Activated CD8-positive, alpha-beta memory T cell treated with anti-CD3 and anti-CD28 coated beads, Interleukin-2, amount 50 U/mL, for 4 hours (primary cell): Measurements from ENCODE around the gene XPO6.

Experiments
- DNase-seq: peaks from one replicate; pipeline ENCODE4 v3.0.0-alpha.2; 2020

XPO6 gene

DNA sequence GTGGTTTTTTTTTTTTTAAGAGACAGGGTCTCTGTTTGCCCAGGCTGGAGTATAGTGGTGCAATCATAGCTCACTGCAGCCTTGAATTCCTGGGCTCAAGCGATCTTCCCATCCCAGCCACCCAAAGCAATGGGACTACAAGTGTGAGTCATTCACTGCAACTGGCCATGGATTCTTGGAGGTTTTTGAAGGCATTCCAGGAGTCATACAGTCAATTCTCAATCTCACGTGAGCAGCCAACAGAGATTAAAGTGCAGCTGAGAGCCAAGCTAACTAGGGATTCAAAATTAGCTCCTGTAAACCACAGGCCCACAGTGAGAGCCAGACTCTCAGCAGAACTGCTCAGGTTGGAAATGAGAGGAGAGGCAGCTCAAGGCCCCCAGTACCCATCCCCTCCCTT lies 30.2 kb downstream of the XPO6 start:
- DNase-seq = no peak

DNA sequence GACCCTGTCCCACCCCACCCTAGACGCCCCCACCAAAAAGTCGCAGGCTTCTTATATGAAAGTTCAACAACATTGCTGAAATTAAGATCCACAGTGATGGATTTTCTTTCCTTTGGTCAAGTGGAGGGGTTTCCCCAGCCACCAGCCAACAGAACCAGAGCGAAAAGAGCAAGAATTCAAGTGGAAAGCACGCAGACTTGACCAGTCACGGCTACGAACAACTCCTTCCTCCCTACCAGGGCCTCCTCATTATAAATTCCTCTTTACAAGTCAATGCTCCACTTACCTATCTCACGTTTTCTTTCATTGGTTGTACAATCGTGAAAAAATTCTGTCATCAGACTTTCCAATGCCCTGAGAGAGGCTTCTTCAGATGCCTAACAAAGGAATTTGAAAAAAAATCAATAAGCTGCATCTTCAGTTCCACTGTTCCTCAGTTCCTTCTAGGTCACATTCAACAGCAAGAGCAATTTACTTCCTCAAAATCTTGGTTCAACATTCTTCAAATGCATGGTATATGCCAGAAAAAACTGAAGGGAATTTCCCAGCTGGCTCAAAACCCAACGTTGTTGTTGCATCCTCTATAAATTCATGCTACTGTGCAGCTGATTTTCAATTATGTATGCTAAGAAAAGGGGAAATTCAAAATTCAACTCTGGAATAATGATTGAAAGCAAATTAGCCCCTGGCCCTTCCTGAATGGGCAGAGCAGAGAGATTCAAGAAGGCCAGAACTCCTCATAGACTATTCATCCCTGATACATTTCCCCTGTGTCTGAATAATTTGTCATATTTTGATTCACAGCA lies 30.9 kb downstream of the XPO6 start:
- no peak for DNase-seq

DNA sequence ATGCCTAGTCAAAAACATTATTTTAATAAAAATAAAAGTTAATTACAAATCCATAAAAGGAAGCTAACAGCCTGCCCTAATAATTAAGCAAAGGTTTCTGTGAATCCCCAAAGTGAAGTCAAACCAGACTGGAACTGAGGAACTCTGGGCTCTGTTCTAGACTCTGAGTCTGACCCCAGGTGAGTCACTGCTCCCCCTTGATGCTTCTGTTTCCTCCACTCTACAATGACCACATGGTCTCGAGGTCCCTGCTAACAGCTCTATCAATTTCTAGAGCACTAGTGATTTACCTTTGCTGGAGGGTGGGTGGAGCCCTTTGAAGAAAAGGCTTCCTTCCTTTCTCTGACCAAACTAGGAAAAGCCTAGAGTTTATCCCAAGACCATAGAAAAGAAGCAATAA lies 32.4 kb downstream of the XPO6 start:
- DNase-seq = peak; percentile 40

DNA sequence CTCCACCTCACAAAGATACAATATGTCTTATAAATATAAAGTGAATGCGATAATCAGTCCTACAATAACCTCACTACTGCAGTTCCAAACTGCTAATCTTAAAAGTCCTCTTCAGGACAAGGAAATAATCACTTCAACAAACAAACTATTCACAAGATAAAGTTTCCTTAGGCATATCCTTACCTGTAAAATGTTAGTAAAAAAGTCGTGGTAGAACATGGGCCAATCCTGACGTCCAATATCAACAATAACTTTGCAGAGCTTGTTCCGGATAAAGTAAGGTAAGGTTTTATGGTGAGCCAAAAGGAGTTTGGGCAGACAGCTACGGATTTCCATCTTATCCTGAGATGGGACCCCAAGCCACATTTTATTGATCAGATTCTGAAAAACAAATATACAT lies 36.0 kb downstream of the XPO6 start:
- DNase-seq = no peak

DNA sequence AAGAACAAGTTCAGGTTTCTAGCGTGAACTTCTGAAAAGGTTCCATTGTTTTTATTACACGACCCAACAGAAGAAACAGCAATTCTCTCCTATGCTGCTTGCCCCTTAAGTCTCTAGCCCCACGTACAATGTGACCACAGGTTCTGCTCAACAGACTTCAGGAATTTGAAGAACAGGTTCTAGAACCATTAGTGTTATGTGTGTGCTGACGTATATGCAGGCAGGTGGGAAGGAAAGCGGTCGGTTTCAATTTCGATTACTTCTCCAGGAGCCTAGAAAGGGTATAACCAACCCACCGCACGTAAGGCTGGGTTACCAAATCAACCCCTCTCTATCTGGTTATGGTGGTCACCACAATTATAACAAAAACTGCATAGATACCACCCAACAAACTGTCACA lies 39.4 kb downstream of the XPO6 start:
- no peak for DNase-seq

DNA sequence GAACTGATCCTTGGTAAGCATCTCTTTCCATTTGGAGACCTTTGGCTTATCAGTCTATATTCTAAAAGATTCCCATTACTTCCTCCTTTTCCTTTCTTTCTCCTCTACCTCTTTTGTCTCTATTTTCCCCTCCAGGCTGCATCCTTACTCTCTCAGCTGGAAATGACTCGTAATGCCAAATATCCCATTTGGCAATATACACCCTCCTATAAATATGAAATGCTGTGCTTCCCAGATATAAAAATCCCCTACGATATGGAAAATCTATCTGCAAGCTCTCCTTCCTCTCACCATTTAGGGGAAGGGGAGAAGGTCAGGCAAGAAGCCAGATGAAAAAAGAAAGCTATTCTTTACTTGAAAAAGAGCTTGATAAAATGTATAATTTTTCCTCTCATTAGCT lies 39.9 kb downstream of the XPO6 start:
- no peak for DNase-seq

DNA sequence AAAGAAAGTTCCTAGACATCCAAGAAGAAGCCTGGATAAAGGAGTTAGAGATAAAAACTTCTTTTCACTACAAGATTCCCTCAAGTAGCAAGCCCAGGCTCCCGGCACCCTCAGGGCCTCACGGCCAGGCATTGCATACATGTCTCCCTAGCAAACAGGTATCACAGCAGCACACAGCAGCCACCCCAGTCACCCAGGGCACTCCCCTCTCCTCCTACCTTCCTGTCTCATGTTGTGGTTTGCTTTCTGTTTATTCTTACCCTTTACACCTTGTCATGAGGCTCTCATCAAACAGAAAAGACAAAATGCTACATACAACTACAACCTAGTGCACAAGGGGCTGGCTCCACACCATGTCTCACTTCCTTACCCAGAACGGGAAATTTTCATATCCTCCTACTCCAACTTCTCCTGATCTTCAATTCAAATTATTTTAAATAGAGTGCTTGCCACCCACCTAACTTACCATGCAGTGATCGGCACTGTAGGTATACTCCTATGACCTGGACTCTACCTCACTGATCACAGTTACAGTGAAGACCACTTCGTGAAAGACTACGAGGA lies 42.7 kb downstream of the XPO6 start:
- DNase-seq = peak; percentile 58

DNA sequence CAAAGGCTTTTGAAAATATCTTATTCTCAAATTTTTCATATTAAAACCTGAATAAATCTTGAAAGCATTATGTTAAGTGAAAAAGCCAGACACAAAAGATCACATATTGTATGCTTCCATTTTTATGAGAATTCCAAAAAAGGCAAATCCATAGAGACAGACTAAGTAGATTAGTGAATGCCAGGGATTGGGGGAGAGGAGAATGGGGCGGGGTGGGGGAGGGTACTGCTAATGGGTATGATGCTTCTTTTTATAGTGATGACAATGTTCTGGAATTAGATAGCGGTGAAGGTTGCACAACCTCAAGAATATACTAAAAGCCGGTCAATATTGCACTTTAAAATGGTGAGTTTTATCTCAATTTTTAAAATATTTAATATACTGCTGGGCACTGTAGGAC lies 44.0 kb downstream of the XPO6 start:
- DNase-seq = no peak

DNA sequence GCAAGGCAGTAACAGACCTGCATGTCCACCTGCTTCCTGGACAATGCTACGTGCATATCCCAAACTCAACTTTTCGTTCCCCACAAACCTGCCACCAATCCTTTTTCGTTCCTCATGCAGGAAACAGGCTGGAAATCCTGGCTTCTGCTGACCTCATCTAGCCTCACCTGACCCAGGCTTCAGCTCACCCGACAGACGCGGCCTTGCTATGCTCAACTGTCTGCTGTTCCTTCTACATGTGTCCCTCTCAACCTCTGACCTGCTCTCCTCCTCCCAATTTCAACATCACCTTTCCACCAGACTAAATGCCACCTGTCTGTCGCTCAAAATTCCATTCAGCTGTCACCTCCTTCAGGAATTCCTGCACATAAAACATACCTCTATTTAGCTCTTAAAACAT lies 44.5 kb downstream of the XPO6 start:
- DNase-seq = no peak

DNA sequence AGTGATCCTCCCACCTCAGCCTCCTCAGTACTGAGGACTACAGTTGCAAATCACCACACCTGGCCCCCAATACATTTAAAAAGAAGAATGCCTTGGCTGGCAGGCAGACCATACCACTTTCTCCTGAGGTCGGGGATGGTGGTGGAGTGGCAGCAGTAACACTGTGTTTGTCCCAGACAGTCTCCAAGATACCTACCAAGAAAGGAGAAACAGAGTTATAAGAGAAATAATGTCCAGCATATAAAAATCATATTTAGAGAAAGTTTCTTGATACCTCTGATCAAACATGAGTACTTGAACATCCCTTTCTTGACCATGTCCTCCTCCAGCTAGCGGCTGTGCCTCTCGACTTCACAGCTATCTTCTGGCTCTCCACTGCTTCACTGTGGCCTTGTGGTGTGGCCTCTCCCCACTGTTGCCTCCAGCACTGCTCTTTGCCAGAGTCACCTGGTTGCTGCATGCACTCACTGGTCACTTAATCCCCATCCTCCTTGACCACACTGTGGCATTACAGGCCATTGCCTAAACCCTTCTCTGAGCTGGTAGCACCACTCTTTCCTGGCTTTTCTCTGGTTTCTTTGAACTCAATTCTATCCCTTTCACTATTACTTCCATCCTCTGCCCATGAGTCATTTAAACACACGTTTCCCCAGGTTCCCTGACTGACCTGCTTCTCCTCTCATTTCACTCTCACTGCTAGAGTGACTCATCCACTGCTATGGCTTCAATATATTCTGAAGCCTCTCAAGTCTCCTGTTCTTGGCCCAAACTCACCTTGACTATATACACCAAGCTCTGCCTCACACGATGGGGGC lies 45.2 kb downstream of the XPO6 start:
- no peak for DNase-seq

DNA sequence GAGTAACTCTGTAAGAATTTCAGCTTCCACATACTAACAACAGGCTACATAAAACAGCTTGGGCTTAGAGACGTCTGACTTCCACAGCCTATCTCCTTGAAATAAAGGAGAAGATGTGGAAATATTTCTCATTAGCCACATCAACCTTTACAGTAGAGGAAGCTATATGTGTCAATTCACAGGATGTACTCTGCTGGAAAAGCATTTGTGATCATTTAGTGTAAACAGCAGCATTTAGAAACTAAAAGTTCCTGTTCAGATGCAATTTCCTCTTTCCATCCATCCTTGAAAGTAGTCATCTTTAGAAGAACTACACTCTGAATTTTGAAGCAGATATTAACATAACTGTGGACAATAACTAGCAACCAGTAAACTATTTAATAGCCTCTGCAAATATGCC lies 46.2 kb downstream of the XPO6 start:
- no peak for DNase-seq

DNA sequence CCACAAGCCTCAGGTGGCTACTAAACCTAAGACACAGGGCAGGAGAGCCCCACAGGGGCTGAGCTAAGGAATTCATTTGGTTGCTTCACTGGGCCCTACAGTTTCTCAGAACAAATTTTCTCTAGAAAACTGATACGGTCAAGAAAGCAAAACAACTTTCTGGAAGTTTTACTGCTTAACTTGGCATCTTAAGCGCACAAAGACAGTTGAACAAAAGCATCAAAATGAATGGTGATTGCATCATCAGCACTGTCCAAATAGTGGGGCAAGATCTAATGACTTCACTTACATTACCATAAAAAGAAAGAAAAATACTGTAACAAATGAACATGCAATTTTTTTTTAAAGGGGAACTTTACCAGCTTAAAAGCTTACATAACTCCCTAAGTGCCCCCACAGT lies 47.6 kb downstream of the XPO6 start:
- no peak for DNase-seq

DNA sequence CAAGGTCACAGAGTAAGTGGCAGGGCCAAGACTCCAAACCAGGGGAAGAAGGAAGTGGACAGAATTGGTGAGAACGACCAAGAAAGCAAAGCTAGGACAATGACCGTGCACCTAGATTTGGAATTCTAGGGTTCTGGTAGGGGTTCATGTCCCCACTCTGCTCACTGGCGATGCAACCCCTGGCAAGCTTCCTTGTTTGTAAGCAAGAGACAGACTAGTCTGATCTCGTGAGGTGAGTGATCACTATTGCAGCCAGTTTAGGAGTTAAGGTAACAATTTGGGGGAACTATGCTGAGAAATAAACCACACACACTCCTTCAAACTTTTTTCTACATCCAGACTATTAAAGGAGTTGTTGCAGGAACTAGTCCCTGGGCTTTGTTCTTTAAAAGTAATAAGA lies 48.1 kb downstream of the XPO6 start:
- no peak for DNase-seq

DNA sequence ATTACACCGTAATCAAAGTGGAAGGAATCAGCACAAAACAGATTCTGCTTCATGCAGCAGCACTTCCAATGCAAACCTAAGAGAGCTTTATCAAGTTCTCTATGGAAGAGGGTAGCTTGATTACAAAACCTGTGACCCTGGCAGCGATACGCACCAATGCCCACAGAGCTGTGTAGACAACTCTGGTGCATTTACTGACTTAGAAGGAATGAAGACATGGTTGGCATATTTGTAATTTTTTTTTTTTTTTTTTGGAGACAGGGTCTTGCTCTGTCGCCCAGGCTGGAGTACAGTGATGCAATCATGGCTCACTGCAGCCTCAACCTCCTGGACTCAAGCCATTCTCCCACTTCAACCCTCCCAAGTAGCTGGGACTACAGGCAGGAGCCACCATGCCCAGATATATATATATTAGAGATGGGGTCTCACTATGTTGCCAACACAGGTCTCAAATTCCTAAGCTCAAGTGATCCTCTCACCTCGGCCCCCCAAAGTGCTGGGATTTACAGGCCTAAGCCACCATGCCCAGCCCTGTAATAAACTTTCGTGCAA lies 49.4 kb downstream of the XPO6 start:
- no peak for DNase-seq

DNA sequence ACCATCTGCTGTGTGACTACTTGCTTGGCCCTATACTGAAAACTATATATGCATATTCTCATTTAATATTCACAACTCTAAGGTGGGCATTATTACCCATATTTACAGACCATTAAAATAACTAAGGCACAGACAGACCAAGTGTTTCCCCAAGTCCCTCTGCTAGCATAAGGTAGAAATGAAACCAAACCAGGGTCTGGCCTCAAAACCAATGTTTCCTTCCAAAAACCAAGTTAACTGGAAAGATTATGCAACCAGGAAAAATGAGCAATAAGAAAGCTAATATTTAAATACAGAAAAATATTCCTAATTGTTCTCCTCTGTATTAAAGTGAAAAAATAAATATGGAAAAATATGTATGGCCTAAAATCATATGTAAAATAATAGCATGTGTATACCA lies 50.1 kb downstream of the XPO6 start:
- no peak for DNase-seq

DNA sequence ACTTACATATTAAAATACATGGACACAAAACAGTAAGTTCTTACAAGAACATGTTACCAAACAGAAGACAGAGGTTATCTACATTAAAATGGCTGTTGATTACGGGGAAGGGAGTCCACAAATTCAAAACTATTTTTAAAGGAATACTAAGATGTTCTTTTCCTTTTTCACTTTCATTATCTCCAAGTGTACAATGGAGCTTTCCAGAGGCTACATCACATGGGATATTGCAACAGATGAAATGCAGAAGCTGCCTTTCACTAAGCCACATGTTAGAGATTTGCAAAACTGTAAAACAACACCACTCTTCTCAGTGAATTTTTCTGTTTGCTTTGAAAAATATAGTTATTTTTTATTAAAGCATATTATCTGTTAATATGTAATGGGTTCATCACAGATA lies 53.6 kb downstream of the XPO6 start:
- DNase-seq = no peak

DNA sequence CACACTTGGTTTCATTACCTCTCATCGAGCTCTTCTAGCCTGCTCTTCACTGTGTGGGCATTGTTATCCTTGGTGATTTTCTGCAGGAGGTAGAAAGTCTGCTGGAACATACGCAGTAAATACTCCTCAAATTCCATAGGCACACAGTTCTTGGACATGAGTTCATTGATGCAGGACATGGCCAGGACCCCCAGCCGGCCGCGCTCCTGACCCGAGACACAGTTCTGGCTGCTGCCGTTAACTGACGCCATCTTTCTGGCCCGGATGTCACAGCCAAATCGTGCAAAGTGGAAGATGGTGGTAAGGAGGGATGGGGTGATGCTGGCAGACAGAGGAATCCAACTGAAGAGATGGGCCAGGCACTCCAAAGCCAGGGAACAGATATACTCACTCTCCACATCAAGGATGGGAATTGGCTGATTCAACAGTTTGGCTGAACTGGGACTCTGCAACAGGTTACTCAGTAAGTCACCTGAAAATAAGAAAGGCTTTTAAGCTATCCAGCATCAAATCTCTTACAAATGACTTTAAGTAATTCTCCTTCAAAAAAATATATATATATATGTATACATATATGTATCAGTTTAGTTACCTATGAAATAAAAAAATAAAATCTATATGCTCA lies 55.6 kb downstream of the XPO6 start:
- no peak for DNase-seq

DNA sequence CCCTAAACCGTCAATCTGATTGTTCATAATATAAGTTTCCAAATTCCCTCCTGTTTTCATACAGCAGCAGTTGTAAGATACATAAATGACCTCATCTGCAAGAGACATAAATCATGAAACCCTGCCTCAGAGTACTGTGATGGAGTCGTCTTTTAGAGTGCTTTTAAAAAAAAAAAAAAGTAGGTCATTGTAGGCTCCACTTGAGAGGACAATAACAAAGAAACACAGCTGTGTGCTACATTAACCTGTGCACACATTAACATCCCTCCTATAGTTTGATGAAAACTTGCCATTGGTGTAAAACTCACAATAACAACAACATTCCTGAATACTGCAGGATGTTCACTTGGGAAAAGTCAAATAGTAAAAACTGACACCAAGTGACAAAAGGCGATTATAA lies 56.5 kb downstream of the XPO6 start:
- DNase-seq = no peak

DNA sequence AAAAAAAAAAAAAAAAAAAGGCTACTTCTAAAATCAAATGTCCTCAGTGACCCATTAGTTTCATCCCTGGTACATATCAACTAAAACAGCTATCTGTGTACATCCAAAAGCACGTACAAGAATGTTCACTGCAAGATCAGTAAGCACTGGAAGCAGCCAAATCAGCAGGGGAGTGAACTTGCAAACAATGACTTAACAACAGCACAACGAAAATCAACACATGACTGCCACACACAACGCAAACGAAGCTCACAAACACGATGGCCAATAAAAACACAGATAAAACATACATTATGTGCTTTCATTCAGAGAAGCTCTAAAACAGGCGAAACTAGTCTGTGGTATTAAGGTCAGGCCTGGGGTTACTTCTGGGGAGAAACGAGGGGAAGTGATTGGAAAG lies 60.6 kb downstream of the XPO6 start:
- DNase-seq = no peak

DNA sequence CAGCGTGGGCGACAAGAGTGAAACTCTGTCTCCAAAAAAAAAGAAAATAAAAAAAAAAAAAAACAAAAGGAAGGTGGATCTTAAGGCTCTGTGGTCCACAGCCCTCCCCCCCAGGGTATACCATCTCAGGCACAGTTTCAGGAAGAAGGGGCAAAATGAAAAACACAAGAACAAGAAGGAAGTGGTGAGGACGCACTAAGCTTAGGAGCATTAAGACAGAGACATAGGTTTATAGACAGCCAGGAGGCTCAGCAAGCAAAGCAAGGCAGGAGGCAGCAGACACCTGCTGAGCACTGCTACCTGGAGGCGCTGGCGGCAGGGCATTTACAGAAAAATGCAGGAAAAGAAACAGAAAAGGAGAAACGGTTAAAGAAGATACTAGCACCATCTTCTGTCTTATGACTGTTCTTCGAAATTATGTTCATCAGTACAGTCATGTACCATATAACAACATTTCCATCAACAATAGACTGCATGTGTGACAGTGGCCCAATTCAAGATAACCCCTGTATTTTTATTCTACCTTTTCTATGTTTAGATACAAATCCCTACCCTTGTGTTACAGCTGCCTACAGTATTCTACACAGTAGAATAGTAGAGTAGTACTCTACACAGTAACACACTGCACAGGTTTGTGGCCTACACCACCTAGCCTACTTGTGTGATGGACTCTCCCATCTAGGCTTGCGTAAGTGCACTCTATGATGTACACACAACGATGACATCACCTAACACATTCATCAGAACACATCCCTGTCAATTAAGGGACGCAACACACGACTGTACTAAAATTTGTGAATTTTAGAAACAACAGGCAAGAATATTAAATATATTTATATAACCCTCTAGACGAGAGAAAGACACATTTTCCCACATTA lies 62.5 kb downstream of the XPO6 start:
- DNase-seq = no peak

DNA sequence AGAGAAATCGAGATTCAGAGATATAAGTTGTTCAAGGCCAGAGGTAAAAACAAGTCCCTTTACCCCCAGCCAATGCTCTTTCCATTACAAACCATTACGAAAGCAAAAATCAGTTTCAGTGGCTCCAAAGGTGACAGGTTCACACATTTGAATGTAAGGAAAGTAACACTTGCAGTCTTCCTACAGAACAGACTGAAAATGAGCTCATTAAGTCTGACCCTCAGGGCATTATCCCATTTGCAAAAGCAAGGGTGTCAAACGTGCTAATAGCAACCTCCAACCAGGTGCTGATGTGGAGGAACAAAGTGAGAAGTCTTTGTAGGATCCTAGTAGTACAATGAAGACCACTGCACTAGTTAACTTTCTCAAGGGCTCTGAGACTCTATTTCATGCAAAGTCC lies 65.2 kb downstream of the XPO6 start:
- DNase-seq = no peak

DNA sequence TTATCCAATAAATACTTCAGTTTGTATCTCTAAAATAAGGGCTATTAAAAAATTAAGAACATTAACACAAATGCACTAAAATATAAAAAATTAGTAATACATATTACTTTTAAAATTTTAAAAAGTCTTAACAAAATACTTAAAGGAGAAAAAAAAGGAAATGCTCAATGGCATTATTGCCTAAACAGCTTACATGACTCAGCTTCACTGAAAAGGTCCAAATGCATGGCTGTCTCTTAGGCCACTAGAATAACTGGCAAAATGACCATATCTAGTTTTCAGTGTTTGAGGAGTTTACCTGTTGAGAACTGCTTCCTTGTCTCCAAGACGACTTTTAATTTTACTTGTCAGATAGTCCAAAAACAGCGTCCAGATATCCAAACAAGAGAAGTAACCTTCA lies 66.0 kb downstream of the XPO6 start:
- DNase-seq = no peak
